ENCODE measurements around the gene CRYBG3. TPM values are rescaled to one million over a fixed set of nuclear protein-coding genes. Genes with fewer than 3 reads are reported as not detected.

Gene CRYBG3
- total RNA-seq, 1 experiment from 2014 or later: 5.9 TPM

DNA sequence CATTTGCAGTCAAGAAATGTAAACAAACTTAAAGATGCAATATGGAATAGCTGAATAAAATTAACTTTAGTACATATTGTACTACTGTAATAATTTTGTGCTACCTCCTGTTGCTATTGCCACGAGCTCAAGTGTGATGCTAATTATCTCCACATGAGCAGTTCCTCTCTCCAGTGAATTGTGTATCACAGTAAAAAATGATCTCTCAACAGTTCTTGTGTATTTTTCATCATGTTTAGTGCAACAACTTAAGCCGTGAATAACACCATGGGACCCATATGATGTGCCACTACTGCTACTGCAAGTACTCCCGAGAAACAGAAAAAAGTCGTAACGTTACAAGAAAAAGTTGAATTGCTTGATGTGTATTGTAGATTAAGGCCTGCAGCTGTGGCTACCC lies 138.1 kb downstream of the CRYBG3 start:
- H3K23ac ChIP-seq (ENCODE audit: insufficient read length, low read depth, low read length): no peak overlapping the region
- Mint-ChIP-seq H3K4me1 (peaks cover 0 to 2% of the 10 kb centered on the region in 2 experiments; a peak in 1 of 4 replicates), H3K9me3 (no peaks in the 10 kb centered on the region), H3K36me3 (ENCODE audit: insufficient read depth in 1 of 3, low read depth in 3 of 3) (peaks cover 0 to 8% (median 2%) of the 10 kb centered on the region in 3 experiments; a peak in 3 of 7 replicates), H3K27ac (no peak overlapping the region), H3K4me3 (no peak overlapping the region), H3K27me3 (ENCODE audit: low read depth) (no peaks in the 10 kb centered on the region)
- H3K14ac ChIP-seq (ENCODE audit: insufficient read depth, low read length): no peak overlapping the region
- H3K9ac ChIP-seq (ENCODE audit: extremely low read depth, insufficient read length, low read length): no peak overlapping the region
- no peak overlapping the region for H2BK15ac ChIP-seq (ENCODE audit: low read depth, low read length)
- no peaks in the 10 kb centered on the region for H3K23me2 ChIP-seq (ENCODE audit: insufficient read length, low read depth, low read length, poor library complexity, severe bottlenecking)
- no peaks in the 10 kb centered on the region for H4K20me1 ChIP-seq (ENCODE audit: control insufficient read depth, insufficient read depth, insufficient read length)
- H3K18ac ChIP-seq (ENCODE audit: insufficient read length, low read depth, low read length): no peak overlapping the region
- H2AFZ ChIP-seq (ENCODE audit: low read length): no peak overlapping the region
- H3K27me3 ChIP-seq (ENCODE audit: insufficient read depth, low read length): no peaks in the 10 kb centered on the region
- TF ChIP-seq, protein P1, sequence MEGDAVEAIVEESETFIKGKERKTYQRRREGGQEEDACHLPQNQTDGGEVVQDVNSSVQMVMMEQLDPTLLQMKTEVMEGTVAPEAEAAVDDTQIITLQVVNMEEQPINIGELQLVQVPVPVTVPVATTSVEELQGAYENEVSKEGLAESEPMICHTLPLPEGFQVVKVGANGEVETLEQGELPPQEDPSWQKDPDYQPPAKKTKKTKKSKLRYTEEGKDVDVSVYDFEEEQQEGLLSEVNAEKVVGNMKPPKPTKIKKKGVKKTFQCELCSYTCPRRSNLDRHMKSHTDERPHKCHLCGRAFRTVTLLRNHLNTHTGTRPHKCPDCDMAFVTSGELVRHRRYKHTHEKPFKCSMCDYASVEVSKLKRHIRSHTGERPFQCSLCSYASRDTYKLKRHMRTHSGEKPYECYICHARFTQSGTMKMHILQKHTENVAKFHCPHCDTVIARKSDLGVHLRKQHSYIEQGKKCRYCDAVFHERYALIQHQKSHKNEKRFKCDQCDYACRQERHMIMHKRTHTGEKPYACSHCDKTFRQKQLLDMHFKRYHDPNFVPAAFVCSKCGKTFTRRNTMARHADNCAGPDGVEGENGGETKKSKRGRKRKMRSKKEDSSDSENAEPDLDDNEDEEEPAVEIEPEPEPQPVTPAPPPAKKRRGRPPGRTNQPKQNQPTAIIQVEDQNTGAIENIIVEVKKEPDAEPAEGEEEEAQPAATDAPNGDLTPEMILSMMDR (conservative IDR thresholded peaks at IDR 0.05): no peak
- no peak overlapping the region for H2BK5ac ChIP-seq (ENCODE audit: insufficient read length, low read length)
- no CpG with 5 or more reads among the region's 5 CpGs for WGBS (ENCODE audit: extremely low coverage, insufficient read length, low lambda C conversion rate)
- H3K79me1 ChIP-seq (ENCODE audit: insufficient read depth, low read depth, low read length, poor library complexity, severe bottlenecking): no peaks in the 10 kb centered on the region
- no peak overlapping the region for H4K8ac ChIP-seq (replicated peaks; ENCODE audit: insufficient read length, low read depth, low read length)
- no peaks in the 10 kb centered on the region for H3K9me3 ChIP-seq (ENCODE audit: control insufficient read depth, low read depth, low read length)
- no peak overlapping the region for H2BK12ac ChIP-seq (ENCODE audit: insufficient read length, low read depth, low read length)
- H2BK120ac ChIP-seq (ENCODE audit: low read depth, low read length, poor library complexity, severe bottlenecking): no peak overlapping the region
- no peak overlapping the region for H3T11ph ChIP-seq (ENCODE audit: low read length)
- no peak for DNase-seq
- H3K4me1 ChIP-seq (ENCODE audit: insufficient read depth, low read length): no peaks in the 10 kb centered on the region
- no peak overlapping the region for H2BK20ac ChIP-seq (ENCODE audit: low read depth, low read length, poor library complexity, severe bottlenecking)
- no peak overlapping the region for H3K4me2 ChIP-seq (ENCODE audit: insufficient read depth, insufficient read length, low read length)
- H3K4ac ChIP-seq (ENCODE audit: low read depth, low read length): no peak overlapping the region
- H3K27ac ChIP-seq (ENCODE audit: insufficient read length, low read depth, low read length): no peak overlapping the region
- H3K56ac ChIP-seq (ENCODE audit: insufficient read length, low read depth, low read length): no peak overlapping the region
- H4K91ac ChIP-seq (ENCODE audit: insufficient read length, low read depth, low read length): no peak overlapping the region
- no peak overlapping the region for H4K5ac ChIP-seq (ENCODE audit: insufficient read length, low read depth, low read length)
- H2AK5ac ChIP-seq (ENCODE audit: insufficient read length, low read length): no peak overlapping the region
- peaks cover 3% of the 10 kb centered on the region for H3K79me2 ChIP-seq (ENCODE audit: insufficient read depth, low read length)

Measured in H9 (cell line).